ENCODE measurements around the gene GRIK3.
"Not testable (repeated sequence)": the region's sequence is repeated elsewhere in the genome, so short reads cannot be mapped to it uniquely, and the experiment has no call there.

Gene GRIK3

DNA sequence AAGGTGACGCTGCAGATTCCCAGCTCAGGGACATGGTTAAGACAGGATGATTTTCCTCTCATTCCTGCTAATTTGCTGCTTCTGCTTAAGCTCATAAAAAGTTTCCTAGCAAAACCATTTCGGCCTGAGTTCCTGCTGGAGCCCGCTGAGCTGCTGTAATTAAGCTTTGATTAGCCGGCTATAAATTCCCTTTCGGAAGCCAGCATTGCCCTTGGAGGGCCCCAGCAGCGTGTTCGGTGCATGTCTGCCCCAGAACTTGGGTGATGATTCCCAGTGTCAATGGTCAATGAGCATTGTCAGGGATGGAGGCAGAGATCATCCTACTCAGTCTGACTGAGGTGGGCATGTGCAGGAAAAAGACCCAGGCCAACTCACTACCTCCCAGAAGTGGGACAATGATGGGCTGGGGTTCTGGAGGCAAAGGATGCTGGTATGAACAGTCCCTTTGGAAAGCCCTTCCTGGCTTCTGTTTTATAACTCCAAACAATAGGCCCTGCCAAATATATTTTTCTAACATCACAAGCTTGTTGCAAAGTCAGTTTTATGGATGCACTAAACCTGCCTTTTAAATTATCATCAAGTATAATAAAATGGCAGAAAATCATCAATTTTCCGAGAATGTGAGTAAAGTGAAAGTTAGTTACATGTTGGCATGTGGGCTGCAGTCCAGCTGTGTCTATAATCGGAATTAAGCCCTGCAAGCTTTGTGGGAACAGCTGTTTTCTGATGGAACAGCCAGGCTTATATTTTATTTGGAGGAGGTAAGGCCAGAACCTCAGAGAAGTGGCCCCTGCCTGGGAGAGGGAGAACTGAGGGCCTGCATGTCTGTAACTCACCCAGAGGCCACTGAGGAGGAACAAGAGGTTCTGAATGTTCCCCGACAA is 257.1 kb downstream of the GRIK3 start:
- no peak for DNase-seq

GRCh38 chr1:36776256-36776655 is 258.1 kb downstream of the GRIK3 start:
- no peak for DNase-seq

- DNase-seq: no peak
Observed at GRCh38 chr1:36775716-36776115, 258.6 kb downstream of the GRIK3 start.

- DNase-seq: no peak
Observed at GRCh38 chr1:36773827-36774541, 260.3 kb downstream of the GRIK3 start.

DNA sequence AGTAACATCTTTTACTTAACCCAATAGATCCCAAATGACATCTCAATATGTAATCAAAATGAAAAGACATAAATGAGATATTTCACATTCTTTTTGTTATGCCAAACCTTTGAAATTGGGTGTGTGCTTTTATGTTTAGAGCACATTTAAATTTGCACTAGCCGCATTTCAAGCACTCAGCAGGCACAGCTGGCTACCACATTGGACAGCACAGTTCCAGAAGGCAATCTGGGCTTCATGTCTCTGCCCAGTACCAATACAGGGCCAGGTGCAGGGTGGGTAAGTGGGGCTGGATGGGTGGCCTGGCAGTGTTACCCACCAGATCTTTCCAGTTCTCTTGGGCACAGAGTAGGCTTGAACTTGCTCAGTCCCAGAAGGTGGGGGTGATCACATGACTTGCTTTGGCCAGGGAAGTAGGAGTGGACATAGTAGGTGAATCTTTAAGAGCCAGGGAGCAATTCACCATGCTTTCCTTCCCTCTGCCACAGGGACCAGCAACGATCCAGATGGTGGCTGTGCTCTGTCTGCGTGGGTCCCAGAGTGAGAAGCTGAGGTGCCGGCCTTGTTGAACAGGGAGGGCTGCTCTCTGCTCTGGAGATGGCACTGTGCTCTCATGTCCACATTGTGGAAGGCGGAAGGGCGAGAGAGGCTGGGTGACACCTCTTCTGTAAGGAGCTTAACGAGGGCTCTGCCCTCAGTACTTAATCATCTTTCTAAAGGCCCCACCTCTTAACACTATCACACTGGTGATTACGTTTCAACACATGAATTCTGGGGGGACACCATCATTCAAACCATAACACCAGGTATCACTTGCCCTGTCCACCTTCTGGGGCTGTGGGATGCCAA is 261.4 kb downstream of the GRIK3 start:
- no peak for DNase-seq

GRCh38 chr1:36771660-36772284 is 262.5 kb downstream of the GRIK3 start:
- DNase-seq: no peak

DNA sequence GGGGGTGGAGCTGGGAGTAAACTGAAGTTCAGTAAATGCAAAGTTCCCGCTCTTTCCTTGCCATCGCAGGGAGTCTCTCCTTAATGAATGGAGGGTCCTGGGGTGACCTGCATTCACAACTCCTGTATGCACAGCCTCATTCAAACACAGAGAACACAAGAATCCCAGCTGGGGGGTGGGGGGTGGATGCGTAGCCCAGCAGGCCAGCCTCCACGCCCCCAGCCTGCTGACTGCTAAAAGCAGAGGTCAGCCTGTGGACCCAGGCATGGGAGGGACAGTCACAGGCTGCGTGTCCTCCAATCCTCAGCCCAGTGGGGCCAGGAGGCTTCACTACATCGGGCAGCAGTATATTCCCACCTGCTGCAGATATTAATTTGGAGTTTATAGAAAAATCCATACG is 263.1 kb downstream of the GRIK3 start:
- no peak for DNase-seq

DNA sequence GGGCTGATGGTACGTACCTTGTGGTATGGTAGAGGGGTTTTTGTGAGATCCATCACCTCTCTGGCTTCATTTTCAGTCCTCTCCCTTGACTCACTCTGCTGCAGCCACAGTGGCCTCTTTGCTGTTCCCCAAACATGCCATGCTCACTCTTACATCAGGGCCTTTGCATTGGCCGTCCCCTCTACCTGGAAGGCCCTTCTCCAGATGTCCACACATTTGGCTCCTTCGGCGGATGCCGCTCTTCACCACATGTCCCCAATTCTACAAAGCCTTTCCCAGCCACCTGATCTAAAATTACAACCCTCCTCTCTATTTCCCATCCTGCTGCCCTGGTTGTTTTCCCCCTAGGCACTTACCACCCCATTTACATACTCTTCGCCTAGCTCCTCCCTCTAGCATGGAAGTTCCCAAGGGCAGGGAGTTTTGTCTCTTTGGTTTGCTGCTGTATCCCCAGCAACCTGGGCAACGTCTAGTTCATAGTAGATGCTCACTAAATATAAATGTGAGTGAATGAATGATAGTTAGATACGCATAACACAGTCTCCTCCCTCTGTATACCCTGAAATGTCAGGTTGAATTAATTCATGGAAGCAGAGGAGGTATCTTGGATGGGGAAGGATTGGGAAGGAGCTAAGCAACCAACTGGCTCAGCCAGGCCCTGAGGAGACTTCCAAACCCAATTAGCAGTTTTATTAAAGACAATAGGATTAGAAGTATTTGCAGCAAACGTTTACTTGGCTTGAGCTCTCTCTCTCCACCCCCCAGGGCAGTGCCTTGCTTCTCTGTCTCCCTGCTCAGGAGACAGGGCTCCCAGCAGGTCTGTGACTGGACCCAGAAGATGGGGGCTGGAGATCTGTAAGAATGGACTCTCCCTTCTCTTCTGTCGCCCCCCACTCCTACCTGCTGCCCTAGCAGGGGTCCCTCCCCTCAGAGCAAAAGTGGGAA is 264.2 kb downstream of the GRIK3 start:
- no peak for DNase-seq

GRCh38 chr1:36768486-36769178 is 265.7 kb downstream of the GRIK3 start:
- no peak for DNase-seq

- DNase-seq: not testable (repeated sequence)
Observed at GRCh38 chr1:36767429-36767828, 266.9 kb downstream of the GRIK3 start.

GRCh38 chr1:36766481-36766880 is 267.8 kb downstream of the GRIK3 start:
- no peak for DNase-seq

DNA sequence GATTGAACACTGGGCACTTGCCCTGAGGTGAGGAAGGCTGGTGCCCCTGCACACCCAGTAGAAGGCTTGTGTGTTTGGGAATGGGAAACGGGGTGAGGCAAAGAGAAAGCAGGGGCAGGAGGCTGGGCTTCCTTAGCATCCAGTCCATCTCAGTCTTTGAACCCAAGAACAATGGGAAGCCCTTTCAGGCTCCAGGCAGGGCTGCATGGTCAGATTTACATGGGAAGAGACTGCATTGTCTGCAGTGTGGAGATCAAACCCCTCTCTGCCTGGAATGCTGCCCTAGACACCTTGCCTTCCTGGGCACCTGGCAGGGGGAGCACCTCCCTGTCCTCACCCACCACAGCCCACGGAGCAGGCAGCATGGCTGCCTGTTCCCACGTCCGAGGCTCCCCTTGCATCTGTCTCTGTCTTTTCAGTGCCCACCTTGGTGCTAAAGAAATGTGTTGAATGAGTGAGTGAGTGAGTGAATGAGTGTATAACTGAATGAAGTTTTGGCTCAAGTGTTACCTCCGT is 268.5 kb downstream of the GRIK3 start:
- no peak for DNase-seq

DNA sequence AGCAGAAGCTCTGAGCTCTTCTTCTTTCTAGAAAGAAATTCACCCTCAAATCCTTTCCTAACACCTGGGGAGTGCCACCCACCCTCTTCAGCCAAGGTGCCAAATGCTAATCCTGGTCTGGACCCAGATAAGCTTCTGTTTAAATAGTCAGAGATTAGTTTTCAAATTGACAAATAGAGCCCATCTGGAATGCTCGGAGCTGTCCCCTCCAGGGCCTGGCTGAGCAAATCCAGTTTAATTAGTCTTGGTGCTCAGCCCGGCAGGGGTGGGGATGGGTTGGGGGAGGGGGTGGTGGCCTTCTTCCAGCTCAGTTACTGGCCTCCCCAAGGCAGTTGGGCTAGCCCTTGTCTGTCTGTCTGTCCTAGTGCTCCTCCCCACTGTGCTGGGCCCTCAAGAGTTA is 269.5 kb downstream of the GRIK3 start:
- DNase-seq: no peak

DNA sequence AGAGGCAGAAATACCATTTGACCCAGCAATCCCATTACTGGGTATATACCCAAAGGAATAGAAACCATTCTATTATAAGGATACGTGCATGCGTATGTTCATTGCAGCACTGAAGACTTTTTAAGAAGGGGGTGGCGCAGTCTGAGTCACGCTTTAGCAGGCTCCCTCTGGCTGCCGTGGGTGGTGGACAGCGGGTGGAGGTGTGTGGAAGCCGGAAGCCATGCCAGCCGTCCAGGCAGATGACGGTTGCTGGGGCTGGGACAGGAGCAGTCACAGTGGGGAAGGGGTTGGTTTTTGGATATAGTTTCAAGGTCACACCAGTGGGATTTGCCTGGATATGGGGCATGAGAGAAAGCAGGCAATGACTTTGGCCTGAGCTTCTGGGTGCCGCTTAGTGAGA is 270.5 kb downstream of the GRIK3 start:
- DNase-seq: no peak

DNA sequence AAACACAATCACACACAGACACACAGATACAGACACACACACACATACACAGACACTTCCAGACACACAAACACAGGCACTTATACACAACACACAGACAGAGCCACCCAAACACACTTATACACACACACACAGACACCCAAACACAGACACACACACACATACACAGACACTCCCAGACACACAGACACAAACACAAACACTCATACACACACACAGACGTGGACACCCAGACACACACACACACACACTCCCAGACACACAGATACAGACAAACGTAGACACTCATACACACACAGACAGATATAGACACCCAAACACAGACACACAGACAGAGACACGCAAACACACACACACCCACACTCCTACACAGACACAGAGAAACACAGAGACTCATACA is 272.1 kb downstream of the GRIK3 start:
- DNase-seq: no peak

GRCh38 chr1:36761113-36761512 is 273.2 kb downstream of the GRIK3 start:
- no peak for DNase-seq

GRCh38 chr1:36760081-36760480 is 274.2 kb downstream of the GRIK3 start:
- DNase-seq: no peak

- DNase-seq: no peak
Observed at GRCh38 chr1:36759355-36759754, 275.0 kb downstream of the GRIK3 start.

DNA sequence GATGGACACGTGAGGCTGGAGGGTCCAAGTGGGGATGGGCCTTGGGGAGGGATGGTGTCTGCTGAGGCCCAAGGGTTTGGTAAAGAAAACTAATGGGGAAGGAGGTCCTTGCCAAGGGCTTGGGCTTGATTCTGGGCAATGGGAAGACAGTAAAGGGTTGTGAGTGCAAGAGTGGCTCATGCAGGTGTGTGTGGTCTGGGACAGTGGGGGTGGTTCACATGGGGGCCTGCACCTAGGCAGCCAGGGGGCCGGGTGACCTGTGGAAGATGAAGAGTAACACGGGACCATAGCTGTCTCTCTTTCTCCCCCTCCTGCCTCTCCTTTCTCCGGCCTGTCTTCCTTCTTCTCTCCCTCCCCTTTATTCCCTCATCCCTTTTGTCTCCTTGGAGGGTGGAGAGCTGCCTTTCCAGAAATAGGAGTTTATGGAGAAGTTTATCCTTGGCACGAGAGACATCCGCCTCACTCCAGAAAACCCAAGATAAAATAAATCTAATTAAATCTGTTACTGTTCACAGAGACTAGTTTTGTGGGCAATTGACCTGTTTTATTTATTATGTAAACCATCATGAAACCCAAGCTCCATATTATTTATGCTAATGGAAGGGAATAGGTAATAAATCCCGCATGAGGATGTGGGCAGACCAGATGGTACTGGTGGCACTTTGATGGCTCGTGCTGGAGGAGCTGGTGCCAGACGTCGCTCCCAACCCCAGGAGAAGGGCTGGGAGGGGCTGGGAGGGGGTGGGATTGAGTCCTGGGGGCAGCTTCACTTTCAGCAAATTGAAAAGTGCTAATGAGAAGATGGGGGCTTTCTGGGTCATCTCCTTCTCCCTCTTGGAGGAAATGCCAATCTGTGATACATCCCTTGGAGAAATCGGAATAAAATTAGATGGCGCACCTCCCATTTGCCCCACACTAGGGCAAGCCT is 278.7 kb downstream of the GRIK3 start:
- no peak for DNase-seq

DNA sequence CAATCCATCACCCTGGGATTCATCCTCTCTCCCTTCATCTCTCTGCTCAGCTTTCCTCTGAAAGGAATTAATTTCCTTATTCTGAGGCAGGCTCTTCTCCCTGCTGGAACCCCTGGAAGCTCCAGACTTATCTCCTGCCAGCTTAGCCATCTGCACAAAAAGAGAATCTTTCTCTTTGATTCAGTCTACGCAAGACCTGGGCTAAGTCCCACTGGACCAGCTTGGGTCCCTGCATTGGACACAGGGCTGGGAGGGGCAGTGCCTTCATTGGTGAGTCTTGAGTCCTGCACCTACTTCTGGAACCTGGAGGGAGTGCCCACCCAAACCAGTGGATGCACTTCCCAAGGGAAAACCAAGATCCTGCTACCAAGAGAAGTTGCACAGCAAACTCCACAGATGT is 279.9 kb downstream of the GRIK3 start:
- DNase-seq: no peak
